Fibroblast of mammary gland (primary cell): Measurements from ENCODE around the gene AGAP2.

Experiments
- DNase-seq: peaks from one replicate; pipeline ENCODE4 v3.0.0-alpha.2; 2010; ENCODE audit warnings: low read depth
- H3K4me3 ChIP-seq: 2 replicates; pipeline ENCODE4 v1.5.1; 2011; ENCODE audit warnings: low read depth, mild to moderate bottlenecking, low read length, moderate library complexity; ENCODE audit not compliant: control insufficient read depth
- TF ChIP-seq, protein P1 (sequence below): conservative IDR thresholded peaks from 2 replicates; pipeline ENCODE4 v1.5.1; 2011; ENCODE audit warnings: low read depth, low read length, inconsistent platforms; ENCODE audit not compliant: control insufficient read depth, insufficient read depth

Gene AGAP2

DNA sequence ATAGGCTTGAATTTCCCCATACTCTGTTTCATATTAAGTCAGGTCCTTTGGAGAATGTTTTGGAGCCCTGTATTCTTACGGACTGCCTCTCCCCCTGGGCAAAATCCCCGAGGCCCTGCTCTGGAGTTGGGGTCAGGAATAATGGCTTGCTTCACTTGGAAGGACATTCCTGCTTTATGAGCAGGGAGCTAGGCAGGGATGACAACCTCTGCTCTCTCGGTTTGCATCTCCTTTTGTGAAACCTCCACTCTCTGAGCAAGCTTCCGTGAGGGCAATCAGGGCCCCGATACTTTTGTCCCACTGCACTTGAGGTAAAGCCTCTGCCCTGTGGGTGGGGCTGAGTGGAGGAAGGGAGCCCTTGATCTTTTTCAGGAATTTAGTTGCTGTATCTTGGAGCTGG lies 25.3 kb downstream of the AGAP2 start:
- DNase-seq = no peak
- TF ChIP-seq, protein P1, sequence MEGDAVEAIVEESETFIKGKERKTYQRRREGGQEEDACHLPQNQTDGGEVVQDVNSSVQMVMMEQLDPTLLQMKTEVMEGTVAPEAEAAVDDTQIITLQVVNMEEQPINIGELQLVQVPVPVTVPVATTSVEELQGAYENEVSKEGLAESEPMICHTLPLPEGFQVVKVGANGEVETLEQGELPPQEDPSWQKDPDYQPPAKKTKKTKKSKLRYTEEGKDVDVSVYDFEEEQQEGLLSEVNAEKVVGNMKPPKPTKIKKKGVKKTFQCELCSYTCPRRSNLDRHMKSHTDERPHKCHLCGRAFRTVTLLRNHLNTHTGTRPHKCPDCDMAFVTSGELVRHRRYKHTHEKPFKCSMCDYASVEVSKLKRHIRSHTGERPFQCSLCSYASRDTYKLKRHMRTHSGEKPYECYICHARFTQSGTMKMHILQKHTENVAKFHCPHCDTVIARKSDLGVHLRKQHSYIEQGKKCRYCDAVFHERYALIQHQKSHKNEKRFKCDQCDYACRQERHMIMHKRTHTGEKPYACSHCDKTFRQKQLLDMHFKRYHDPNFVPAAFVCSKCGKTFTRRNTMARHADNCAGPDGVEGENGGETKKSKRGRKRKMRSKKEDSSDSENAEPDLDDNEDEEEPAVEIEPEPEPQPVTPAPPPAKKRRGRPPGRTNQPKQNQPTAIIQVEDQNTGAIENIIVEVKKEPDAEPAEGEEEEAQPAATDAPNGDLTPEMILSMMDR = no peak

DNA sequence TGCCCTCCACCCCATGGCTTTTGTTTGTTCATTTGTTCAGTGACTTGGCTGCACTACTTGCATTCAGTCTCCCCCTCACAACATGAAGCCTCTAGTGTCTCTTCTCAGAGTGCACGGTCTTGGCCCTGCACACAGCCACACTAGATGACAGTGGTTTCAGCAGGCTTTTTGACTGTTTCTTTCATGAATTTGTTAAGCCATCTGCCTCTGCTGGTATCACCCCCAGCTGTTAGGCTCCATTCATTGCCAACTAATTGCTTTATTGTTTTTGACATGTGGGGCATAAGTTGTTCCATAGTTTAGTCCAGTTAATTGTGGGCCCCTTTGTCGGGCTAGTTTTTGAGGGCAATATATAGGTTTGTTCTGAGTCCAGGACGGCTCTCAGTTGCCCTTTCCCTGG lies 25.8 kb downstream of the AGAP2 start:
- DNase-seq = no peak
- TF ChIP-seq, protein P1 = no peak
- no peak overlapping the region for H3K4me3 ChIP-seq

More for the DNA sequence above, 25.3 kb downstream of the AGAP2 start:
- no peak overlapping the region for H3K4me3 ChIP-seq

DNA sequence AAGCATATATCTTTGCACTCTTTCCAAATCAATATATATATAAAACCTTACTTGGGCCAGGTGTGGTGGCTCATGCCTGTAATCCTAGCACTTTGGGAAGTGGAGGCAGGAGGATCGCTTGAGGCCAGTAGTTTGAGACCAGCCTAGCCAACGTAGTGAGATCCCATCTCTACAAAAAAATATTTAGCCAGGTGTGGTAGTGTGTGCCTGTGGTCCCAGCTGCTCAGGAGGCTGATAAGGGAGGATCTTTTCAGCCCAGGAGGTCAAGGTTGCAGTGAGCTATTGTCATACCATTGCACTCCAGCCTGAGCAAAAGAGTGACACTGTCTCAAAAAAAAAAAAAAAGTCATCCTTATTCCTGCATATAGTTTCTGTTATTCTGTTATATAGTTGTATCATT lies 30.2 kb downstream of the AGAP2 start:
- no peak overlapping the region for H3K4me3 ChIP-seq
- TF ChIP-seq, protein P1 = no peak
- no peak for DNase-seq

DNA sequence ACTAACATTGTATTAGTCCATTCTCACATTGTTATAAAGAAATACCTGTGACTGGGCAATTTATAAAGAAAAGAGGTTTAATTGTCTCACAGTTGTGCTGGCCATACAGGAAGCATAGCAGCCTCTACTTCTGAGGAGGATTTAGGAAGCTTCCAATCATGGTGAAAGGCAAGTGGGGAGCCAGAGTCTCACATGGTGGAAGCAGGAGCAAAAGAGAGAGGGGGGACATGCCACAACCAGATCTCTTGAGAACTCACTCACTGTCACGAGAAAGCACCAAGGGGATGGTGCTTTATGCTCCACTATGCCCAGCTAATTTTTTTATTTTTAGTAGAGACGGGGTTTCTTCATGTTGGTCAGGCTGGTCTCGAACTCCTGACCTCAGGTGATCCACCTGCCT lies 31.3 kb downstream of the AGAP2 start:
- TF ChIP-seq, protein P1 = no peak
- no peak overlapping the region for H3K4me3 ChIP-seq
- DNase-seq = no peak

DNA sequence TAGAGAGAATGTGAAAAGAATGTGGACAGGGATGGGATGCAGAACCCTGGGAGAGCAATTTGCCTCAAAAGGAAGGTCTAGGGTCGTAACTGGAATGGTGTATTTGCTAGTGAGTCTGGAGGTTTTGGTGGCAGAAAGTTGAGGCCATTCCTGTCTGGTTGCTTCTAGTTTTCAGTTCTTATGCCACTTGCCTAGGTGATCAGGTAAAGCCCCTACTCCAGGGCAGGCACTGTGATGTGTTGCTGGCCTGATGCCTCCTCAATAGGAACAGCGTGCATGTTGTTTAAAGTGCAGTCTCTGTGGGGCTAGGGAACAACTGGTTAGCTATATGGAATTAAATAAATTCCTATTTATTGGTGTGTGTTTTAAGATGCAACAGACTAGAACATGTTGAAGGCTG lies 38.2 kb downstream of the AGAP2 start:
- no peak for DNase-seq
- TF ChIP-seq, protein P1 = no peak
- H3K4me3 ChIP-seq = no peak overlapping the region

DNA sequence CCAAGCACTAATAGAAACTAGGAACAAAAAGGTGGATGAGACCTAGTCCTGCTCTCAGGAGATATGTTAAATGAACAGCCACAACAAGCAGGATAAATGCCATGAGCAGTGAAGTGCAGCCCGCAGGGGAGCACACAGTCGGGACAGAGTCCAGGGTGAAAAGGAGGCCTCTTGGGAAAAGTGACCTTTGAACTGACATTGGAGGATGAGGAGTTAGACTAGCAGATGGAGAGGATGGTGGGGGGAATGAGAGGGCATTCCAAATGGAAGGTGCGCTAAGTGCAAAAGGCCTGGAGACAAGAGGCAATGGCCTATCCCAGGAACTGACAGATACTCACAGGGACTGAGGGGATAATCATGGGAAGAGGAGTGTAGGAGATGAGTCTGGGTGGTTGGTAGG lies 40.1 kb downstream of the AGAP2 start:
- TF ChIP-seq, protein P1 = no peak
- H3K4me3 ChIP-seq = no peak overlapping the region
- DNase-seq = no peak

DNA sequence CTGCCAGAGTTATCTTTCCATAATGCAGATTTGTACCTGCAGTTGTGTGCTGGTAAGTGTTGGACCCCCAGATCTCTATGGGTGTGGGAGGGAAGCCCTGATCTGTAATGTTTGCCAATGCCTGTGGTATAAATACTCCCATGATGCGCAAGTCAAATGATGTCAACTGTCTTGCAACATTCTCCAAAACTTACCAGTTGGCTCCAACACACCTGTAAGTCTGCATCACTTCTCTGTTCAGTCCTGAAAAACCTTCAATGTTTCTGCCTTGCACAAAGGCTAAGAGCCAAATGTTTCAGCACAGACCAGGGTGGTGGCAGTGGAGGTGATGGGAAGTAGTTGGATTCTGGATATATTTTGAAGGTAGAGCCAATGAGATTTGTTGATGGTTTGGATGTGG lies 41.5 kb downstream of the AGAP2 start:
- no peak overlapping the region for H3K4me3 ChIP-seq
- TF ChIP-seq, protein P1 = no peak
- DNase-seq = no peak
